ENCODE measurements around the gene CFAP61. TPM values are rescaled to one million over a fixed set of nuclear protein-coding genes. Genes with fewer than 3 reads are reported as not detected.

Gene CFAP61
- polyA plus RNA-seq, 12 donors: 2.2 to 9.5 (median 5.1) TPM; not detected in 2

- DNase-seq: no peak
These were observed 15.6 kb upstream of the CFAP61 start for GRCh38 chr20:20036756-20037155.

- no peak for DNase-seq
These were observed 14.4 kb upstream of the CFAP61 start for GRCh38 chr20:20037960-20038359.

GRCh38 chr20:20038586-20038985 lies 13.7 kb upstream of the CFAP61 start:
- no peak for DNase-seq

- no peak for DNase-seq
These were observed 12.5 kb upstream of the CFAP61 start for GRCh38 chr20:20039752-20040387.

GRCh38 chr20:20051767-20052073 lies 612 bp upstream of the CFAP61 start:
- no peak for DNase-seq

GRCh38 chr20:20060234-20060998 lies 8.1 kb downstream of the CFAP61 start:
- DNase-seq: no peak

GRCh38 chr20:20063941-20064702 lies 11.8 kb downstream of the CFAP61 start:
- DNase-seq: no peak

- no peak for DNase-seq
These were observed 13.0 kb downstream of the CFAP61 start for GRCh38 chr20:20065361-20065760.

GRCh38 chr20:20070871-20071726 lies 18.8 kb downstream of the CFAP61 start:
- DNase-seq: no peak

GRCh38 chr20:20073801-20074371 lies 21.6 kb downstream of the CFAP61 start:
- DNase-seq: no peak

GRCh38 chr20:20075032-20075431 lies 22.7 kb downstream of the CFAP61 start:
- no peak for DNase-seq

- DNase-seq: no peak
These were observed 24.1 kb downstream of the CFAP61 start for GRCh38 chr20:20076297-20077065.

GRCh38 chr20:20078041-20078440 lies 25.7 kb downstream of the CFAP61 start:
- no peak for DNase-seq

GRCh38 chr20:20079102-20079784 lies 26.9 kb downstream of the CFAP61 start:
- DNase-seq: no peak

GRCh38 chr20:20083807-20084206 lies 31.5 kb downstream of the CFAP61 start:
- no peak for DNase-seq

- no peak for DNase-seq
These were observed 32.0 kb downstream of the CFAP61 start for GRCh38 chr20:20084296-20084752.

GRCh38 chr20:20085071-20085470 lies 32.7 kb downstream of the CFAP61 start:
- no peak for DNase-seq

GRCh38 chr20:20085812-20086211 lies 33.5 kb downstream of the CFAP61 start:
- no peak for DNase-seq

- no peak for DNase-seq
These were observed 36.7 kb downstream of the CFAP61 start for GRCh38 chr20:20089018-20089417.

GRCh38 chr20:20089939-20090338 lies 37.6 kb downstream of the CFAP61 start:
- DNase-seq: no peak

Measured in muscle of arm (tissue), 12 donors.